Mesothelial cell of epicardium (in vitro differentiated cells): ENCODE measurements around the gene SLC24A3. TPM values are rescaled to one million over a fixed set of nuclear protein-coding genes. Genes with fewer than 3 reads are reported as not detected.

ENCODE experiments used
- DNase-seq, 2 experiments: peaks; one replicate each; pipeline ENCODE4 v3.0.0; 2021; ENCODE audit warnings: low spot score in 2 of 2; ENCODE audit not compliant: unreplicated experiment in 2 of 2
- H3K27ac Mint-ChIP-seq: 2 replicates; pipeline ENCODE4 v1.8.0; 2021; ENCODE audit warnings: mixed read lengths
- H3K27me3 Mint-ChIP-seq: 2 replicates; pipeline ENCODE4 v1.8.0; 2021; ENCODE audit warnings: low read depth, mixed read lengths
- H3K36me3 Mint-ChIP-seq: 2 replicates; pipeline ENCODE4 v1.8.0; 2021; ENCODE audit warnings: mixed read lengths
- H3K4me1 Mint-ChIP-seq: 2 replicates; pipeline ENCODE4 v1.8.0; 2021; ENCODE audit warnings: mixed read lengths
- H3K4me3 Mint-ChIP-seq: 2 replicates; pipeline ENCODE4 v1.8.0; 2021; ENCODE audit warnings: mild to moderate bottlenecking, moderate library complexity, mixed read lengths
- H3K9me3 Mint-ChIP-seq: 2 replicates; pipeline ENCODE4 v1.8.0; 2021; ENCODE audit warnings: mixed read lengths
- CTCF ChIP-seq: fragments of 200-600 bp; sonication (generic); IDR thresholded peaks from one replicate; pipeline ENCODE4 v1.5.0; 2021; ENCODE audit warnings: antibody characterized with exemption; ENCODE audit not compliant: unreplicated experiment
- total RNA-seq: library from RNA; stranded (reverse); gene quantifications from 3 replicates; pipeline ENCODE4 v1.2.1, GENCODE V29; 2021

The SLC24A3 gene
- total RNA-seq, 1 donor from 2014 or later: 3.2 TPM

GRCh38 chr20:19624221-19624965 is 412.0 kb downstream of the SLC24A3 start:
- no peaks in the 10 kb centered on the region for H3K4me1 Mint-ChIP-seq
- peaks cover 27% of the 10 kb centered on the region for H3K27me3 Mint-ChIP-seq
- peaks cover 11% of the 10 kb centered on the region for H3K9me3 Mint-ChIP-seq
- DNase-seq: no peak
- H3K4me3 Mint-ChIP-seq: no peak overlapping the region
- H3K27ac Mint-ChIP-seq: no peak overlapping the region
- no peaks in the 10 kb centered on the region for H3K36me3 Mint-ChIP-seq
- no peak for TF ChIP-seq CTCF

DNA sequence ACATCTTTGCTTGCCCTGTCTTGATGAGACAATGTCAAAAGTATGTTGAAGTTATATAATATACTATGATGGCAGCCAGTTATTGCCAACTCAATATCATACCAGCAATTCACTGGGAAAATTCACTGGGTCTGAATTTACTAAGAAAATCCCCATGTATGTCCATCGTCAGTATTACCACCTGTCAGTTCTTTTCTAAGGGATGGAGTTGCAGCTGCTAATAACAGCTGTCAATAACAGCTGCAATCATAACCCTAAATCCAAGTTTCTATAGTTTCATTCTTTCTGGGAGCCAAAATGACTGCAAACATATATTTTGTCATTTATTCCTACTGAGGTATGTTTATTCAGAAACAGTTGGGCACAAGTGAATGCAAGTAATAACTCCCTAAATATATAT is 413.0 kb downstream of the SLC24A3 start:
- Mint-ChIP-seq H3K27me3 (peaks cover 18% of the 10 kb centered on the region), H3K4me1 (no peaks in the 10 kb centered on the region)

DNA sequence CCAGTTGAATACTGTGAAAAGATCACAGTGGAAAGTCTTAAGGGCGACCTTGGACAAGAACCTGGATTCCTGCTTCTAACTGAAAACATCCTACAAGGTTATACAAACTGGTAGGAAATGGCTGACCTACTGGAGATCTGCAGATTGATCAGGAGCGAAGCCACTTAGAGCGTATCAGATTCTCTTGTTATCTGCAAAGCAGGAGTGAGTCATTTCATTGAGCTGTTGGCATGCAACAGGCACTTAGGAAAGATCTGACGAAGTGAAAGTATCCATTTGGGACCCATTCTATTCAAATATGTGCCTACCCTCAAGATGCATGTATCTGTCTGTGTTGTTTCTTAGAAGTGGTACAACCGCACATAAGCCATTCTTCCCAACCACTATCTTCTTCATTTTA is 414.5 kb downstream of the SLC24A3 start:
- no peak for DNase-seq
- Mint-ChIP-seq H3K36me3 (no peaks in the 10 kb centered on the region), H3K4me1 (no peaks in the 10 kb centered on the region), H3K9me3 (peaks cover 17% of the 10 kb centered on the region), H3K27me3 (peaks cover 10% of the 10 kb centered on the region), H3K27ac (no peak overlapping the region), H3K4me3 (no peak overlapping the region)
- TF ChIP-seq CTCF: no peak

More for the DNA sequence above, 413.0 kb downstream of the SLC24A3 start:
- no peak for DNase-seq
- H3K9me3 Mint-ChIP-seq: peaks cover 17% of the 10 kb centered on the region
- H3K4me3 Mint-ChIP-seq: no peak overlapping the region
- no peak overlapping the region for H3K27ac Mint-ChIP-seq
- TF ChIP-seq CTCF: no peak
- H3K36me3 Mint-ChIP-seq: no peaks in the 10 kb centered on the region

- H3K4me3 Mint-ChIP-seq: no peak overlapping the region
- no peak overlapping the region for H3K27ac Mint-ChIP-seq
- peak in 1 of 2 experiments; percentile 53 for DNase-seq
- no peaks in the 10 kb centered on the region for H3K4me1 Mint-ChIP-seq
- H3K9me3 Mint-ChIP-seq: peaks cover 17% of the 10 kb centered on the region
- peak; percentile 45 for TF ChIP-seq CTCF
- H3K36me3 Mint-ChIP-seq: no peaks in the 10 kb centered on the region
- no peaks in the 10 kb centered on the region for H3K27me3 Mint-ChIP-seq
These were observed 416.2 kb downstream of the SLC24A3 start for GRCh38 chr20:19628570-19629134.

DNA sequence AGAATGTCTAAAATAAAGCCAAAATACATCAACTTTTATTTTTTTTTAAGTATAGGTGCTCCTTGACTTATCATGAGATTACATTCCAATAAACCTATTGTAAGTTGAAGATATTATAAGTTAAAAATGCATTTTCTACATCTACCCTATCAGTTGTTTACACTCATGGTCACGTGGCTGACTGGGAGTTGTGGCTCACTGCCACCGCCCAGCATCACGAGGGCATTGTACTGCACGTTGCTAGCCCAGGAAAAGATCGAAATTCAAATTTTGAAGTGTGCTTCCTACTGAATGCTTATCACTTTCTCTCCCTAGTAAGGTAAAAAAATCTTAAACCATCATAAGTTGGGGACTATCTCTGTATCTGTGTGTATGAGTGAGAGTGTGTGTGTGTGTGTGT is 419.0 kb downstream of the SLC24A3 start:
- TF ChIP-seq CTCF: no peak
- Mint-ChIP-seq H3K36me3 (no peaks in the 10 kb centered on the region), H3K4me1 (peaks cover 4% of the 10 kb centered on the region), H3K27ac (no peak overlapping the region), H3K4me3 (no peak overlapping the region), H3K27me3 (peaks cover 3% of the 10 kb centered on the region), H3K9me3 (peaks cover 18% of the 10 kb centered on the region)
- no peak for DNase-seq
